ENCODE measurements around the gene OR2AG2.
"Not testable (repeated sequence)": the region's sequence is repeated elsewhere in the genome, so short reads cannot be mapped to it uniquely, and the experiment has no call there.

The OR2AG2 gene

GRCh38 chr11:6771926-6772893, at the start of gene OR2AG2:
Gene OR2AG2, minus strand, starts transcription at chr11:6771976. Its CDS starts 3,019 bp downstream, at chr11:6768957.
- Histone ChIP-seq H3K4me3 (ENCODE audit: low read length) (no peak within 1 kb of the TSS), H3K27ac (ENCODE audit: low read length) (no peak within 1 kb of the TSS), H3K27me3 (ENCODE audit: control insufficient read depth, insufficient read depth, low read length) (no peaks in the 10 kb centered on the region), H3K36me3 (ENCODE audit: control insufficient read depth, insufficient read depth, low read length) (no peaks in the 10 kb centered on the region), H3K4me1 (ENCODE audit: control insufficient read depth, insufficient read depth, low read length) (no peaks in the 10 kb centered on the region), H3K9me3 (ENCODE audit: control insufficient read depth, insufficient read depth, low read length) (no peaks in the 10 kb centered on the region)
- DNase-seq (ENCODE audit: low read depth, low spot score), result no peak
- no CpG with 5 or more reads among the region's 4 CpGs for WGBS (ENCODE audit: insufficient coverage, insufficient read length)

GRCh38 chr11:6818967-6819366, 47.2 kb upstream of the OR2AG2 start:
- Histone ChIP-seq H3K4me1 (ENCODE audit: control insufficient read depth, insufficient read depth, low read length) (no peaks in the 10 kb centered on the region; the same call in 1 of the 2 replicates), H3K27ac (ENCODE audit: low read length) (no peak overlapping the region), H3K4me3 (ENCODE audit: low read length) (no peak overlapping the region), H3K36me3 (ENCODE audit: control insufficient read depth, insufficient read depth, low read length) (no peaks in the 10 kb centered on the region; the same call in 1 of the 2 replicates), H3K27me3 (ENCODE audit: control insufficient read depth, insufficient read depth, low read length) (no peaks in the 10 kb centered on the region), H3K9me3 (ENCODE audit: control insufficient read depth, insufficient read depth, low read length) (0 out of 2 replicates have a peak, but pooled peaks cover 1% of the 10 kb centered on the region)
- no peak for DNase-seq (ENCODE audit: low read depth, low spot score)
- WGBS (ENCODE audit: insufficient coverage, insufficient read length), result no CpG with 5 or more reads among the region's 5 CpGs

DNA sequence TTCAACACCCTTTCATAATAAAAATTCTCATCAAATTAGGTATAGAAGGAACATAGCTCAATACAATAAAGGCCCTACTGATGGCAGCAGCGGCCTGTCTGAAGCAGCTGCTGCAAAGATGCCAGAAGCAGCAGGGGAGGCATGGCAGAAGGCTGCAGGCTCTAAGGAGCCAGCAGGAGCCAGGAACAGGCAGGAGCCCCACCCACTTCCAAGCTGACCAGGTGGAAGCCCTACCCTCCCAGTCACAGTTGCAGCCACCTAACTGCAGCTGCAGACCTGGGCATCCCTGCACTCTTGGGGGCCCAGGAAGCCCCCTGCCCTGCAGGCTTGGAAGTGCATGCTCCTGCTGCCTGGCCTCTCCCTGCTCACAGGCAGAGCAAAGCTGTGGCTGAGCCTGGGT, 45.9 kb upstream of the OR2AG2 start:
- H3K27me3 ChIP-seq (ENCODE audit: control insufficient read depth, insufficient read depth, low read length), result no peaks in the 10 kb centered on the region
- no peaks in the 10 kb centered on the region; the same call in 1 of the 2 replicates for H3K4me1 ChIP-seq (ENCODE audit: control insufficient read depth, insufficient read depth, low read length)
- no peaks in the 10 kb centered on the region; the same call in 1 of the 2 replicates for H3K36me3 ChIP-seq (ENCODE audit: control insufficient read depth, insufficient read depth, low read length)
- DNase-seq (ENCODE audit: low read depth, low spot score), result no peak
- no peak overlapping the region for H3K27ac ChIP-seq (ENCODE audit: low read length)
- 0 out of 2 replicates have a peak, but pooled peaks cover 1% of the 10 kb centered on the region for H3K9me3 ChIP-seq (ENCODE audit: control insufficient read depth, insufficient read depth, low read length)
- H3K4me3 ChIP-seq (ENCODE audit: low read length), result no peak overlapping the region
- no CpG with 5 or more reads among the region's 1 CpG for WGBS (ENCODE audit: insufficient coverage, insufficient read length)

- Histone ChIP-seq H3K36me3 (ENCODE audit: control insufficient read depth, insufficient read depth, low read length) (no peaks in the 10 kb centered on the region), H3K4me1 (ENCODE audit: control insufficient read depth, insufficient read depth, low read length) (no peaks in the 10 kb centered on the region), H3K27ac (ENCODE audit: low read length) (no peak overlapping the region), H3K9me3 (ENCODE audit: control insufficient read depth, insufficient read depth, low read length) (no peaks in the 10 kb centered on the region), H3K4me3 (ENCODE audit: low read length) (no peak overlapping the region), H3K27me3 (ENCODE audit: control insufficient read depth, insufficient read depth, low read length) (no peaks in the 10 kb centered on the region)
- no CpG with 5 or more reads among the region's 2 CpGs for WGBS (ENCODE audit: insufficient coverage, insufficient read length)
- DNase-seq (ENCODE audit: low read depth, low spot score), result no peak
Observed at GRCh38 chr11:6813656-6814055, 41.9 kb upstream of the OR2AG2 start.

DNA sequence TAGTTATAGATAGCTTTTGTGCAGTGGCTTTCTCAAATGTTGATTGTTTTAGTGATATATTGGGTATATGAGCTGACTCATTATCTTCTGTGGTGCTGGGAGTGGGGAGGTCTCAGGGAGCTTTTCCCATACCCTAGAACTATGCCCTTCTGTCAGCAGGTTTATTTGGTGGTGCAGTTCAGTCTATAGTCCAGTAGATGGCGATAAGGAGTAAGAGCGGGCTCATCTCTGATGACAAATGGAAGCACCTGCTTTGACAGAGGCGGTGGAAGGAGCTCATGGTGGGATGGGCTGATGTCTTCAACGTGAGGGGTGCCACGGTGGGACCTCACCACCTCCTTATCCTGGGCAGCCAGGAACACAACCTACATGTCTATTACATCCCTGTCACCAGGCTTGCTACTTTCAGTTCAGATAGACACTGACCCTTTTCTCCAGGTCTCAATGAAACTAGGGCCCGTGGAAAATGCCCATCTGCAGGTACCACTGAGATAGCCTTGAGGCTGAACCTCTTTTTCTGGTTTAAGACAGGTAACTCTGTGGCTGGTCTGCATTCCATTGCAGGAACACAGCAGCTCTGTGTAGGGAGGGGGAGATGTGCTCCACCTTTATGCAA, 40.7 kb upstream of the OR2AG2 start:
- Histone ChIP-seq H3K9me3 (ENCODE audit: control insufficient read depth, insufficient read depth, low read length) (no peaks in the 10 kb centered on the region), H3K4me1 (ENCODE audit: control insufficient read depth, insufficient read depth, low read length) (no peaks in the 10 kb centered on the region), H3K4me3 (ENCODE audit: low read length) (no peak overlapping the region), H3K36me3 (ENCODE audit: control insufficient read depth, insufficient read depth, low read length) (no peaks in the 10 kb centered on the region), H3K27ac (ENCODE audit: low read length) (no peak overlapping the region), H3K27me3 (ENCODE audit: control insufficient read depth, insufficient read depth, low read length) (no peaks in the 10 kb centered on the region)
- no peak for DNase-seq (ENCODE audit: low read depth, low spot score)
- WGBS (ENCODE audit: insufficient coverage, insufficient read length), result no CpG with 5 or more reads among the region's 6 CpGs

GRCh38 chr11:6801075-6801474, 29.3 kb upstream of the OR2AG2 start:
- not testable (repeated sequence) for H3K27ac ChIP-seq (ENCODE audit: low read length); DNase-seq (ENCODE audit: low read depth, low spot score); H3K4me3 ChIP-seq (ENCODE audit: low read length); H3K4me1 ChIP-seq (ENCODE audit: control insufficient read depth, insufficient read depth, low read length); H3K9me3 ChIP-seq (ENCODE audit: control insufficient read depth, insufficient read depth, low read length); H3K27me3 ChIP-seq (ENCODE audit: control insufficient read depth, insufficient read depth, low read length); H3K36me3 ChIP-seq (ENCODE audit: control insufficient read depth, insufficient read depth, low read length)

- no CpG with 5 or more reads among the region's 1 CpG for WGBS (ENCODE audit: insufficient coverage, insufficient read length)
- no peak within 1 kb of the TSS for H3K27ac ChIP-seq (ENCODE audit: low read length)
- no peak within 1 kb of the TSS for H3K4me3 ChIP-seq (ENCODE audit: low read length)
- H3K9me3 ChIP-seq (ENCODE audit: control insufficient read depth, insufficient read depth, low read length), result no peaks in the 10 kb centered on the region
- H3K36me3 ChIP-seq (ENCODE audit: control insufficient read depth, insufficient read depth, low read length), result no peaks in the 10 kb centered on the region
- no peak for DNase-seq (ENCODE audit: low read depth, low spot score)
- no peaks in the 10 kb centered on the region for H3K27me3 ChIP-seq (ENCODE audit: control insufficient read depth, insufficient read depth, low read length)
- H3K4me1 ChIP-seq (ENCODE audit: control insufficient read depth, insufficient read depth, low read length), result no peaks in the 10 kb centered on the region
Observed at GRCh38 chr11:6799402-6799801, 27.6 kb upstream of the OR2AG2 start, which contains the start of gene OR6A2. Gene OR6A2, minus strand, starts transcription at chr11:6799689. Its CDS starts 3,981 bp downstream, at chr11:6795708.

GRCh38 chr11:6794639-6795038, 22.9 kb upstream of the OR2AG2 start:
- Histone ChIP-seq H3K36me3 (ENCODE audit: control insufficient read depth, insufficient read depth, low read length) (no peaks in the 10 kb centered on the region), H3K9me3 (ENCODE audit: control insufficient read depth, insufficient read depth, low read length) (no peaks in the 10 kb centered on the region), H3K27me3 (ENCODE audit: control insufficient read depth, insufficient read depth, low read length) (no peaks in the 10 kb centered on the region), H3K27ac (ENCODE audit: low read length) (no peak overlapping the region), H3K4me3 (ENCODE audit: low read length) (no peak overlapping the region), H3K4me1 (ENCODE audit: control insufficient read depth, insufficient read depth, low read length) (no peaks in the 10 kb centered on the region)
- WGBS (ENCODE audit: insufficient coverage, insufficient read length), result no CpG with 5 or more reads among the region's 4 CpGs
- no peak for DNase-seq (ENCODE audit: low read depth, low spot score)

DNA sequence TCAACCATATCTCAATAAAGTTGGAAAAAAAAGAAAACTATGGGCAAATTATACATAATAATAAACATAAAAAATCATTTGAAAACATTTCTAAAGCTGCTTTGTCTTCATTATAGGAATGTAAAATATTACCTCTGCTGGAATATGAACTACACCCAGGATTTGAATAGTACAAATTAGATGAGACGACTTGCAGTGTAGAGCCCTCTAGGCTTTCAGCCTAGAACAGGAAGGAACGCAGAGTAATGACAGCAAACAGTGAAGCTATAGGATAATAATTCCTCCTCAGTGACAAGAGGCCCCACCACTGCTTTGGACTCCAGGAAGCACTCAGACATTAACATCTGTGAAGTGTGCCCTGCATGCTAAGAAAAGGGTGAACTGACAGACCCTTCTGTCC, 18.8 kb upstream of the OR2AG2 start:
- no peak overlapping the region for H3K4me3 ChIP-seq (ENCODE audit: low read length)
- H3K9me3 ChIP-seq (ENCODE audit: control insufficient read depth, insufficient read depth, low read length), result no peaks in the 10 kb centered on the region
- WGBS (ENCODE audit: insufficient coverage, insufficient read length), result no CpG with 5 or more reads among the region's 2 CpGs
- no peak for DNase-seq (ENCODE audit: low read depth, low spot score)
- H3K4me1 ChIP-seq (ENCODE audit: control insufficient read depth, insufficient read depth, low read length), result no peaks in the 10 kb centered on the region
- no peak overlapping the region for H3K27ac ChIP-seq (ENCODE audit: low read length)
- H3K36me3 ChIP-seq (ENCODE audit: control insufficient read depth, insufficient read depth, low read length), result no peaks in the 10 kb centered on the region
- no peaks in the 10 kb centered on the region for H3K27me3 ChIP-seq (ENCODE audit: control insufficient read depth, insufficient read depth, low read length)

DNA sequence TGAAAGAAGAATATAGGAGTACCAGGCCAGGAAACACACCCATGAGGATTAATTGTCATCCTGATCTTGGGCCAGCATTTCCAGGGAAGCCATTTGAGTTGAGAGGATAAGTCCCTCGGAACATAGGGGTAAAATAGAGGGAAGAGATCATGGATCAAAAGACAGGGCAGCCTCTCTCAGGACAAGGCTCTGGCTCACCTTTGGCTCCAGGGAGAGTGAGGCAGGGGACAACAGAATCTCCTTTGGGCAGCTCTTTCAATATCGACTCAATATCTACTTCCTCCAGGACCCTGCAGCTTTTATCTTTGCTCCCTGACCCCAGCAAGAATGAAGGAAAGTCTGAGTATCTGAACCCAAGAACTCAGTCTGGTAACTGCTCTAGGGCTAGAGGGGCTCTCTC, 10.9 kb upstream of the OR2AG2 start, which contains the start of gene OR2AG1:
Gene OR2AG1, plus strand, starts transcription at position 301 of the 400 bp plus-strand sequence. CDS start 2,018 bp downstream, outside the sequence.
- no CpG with 5 or more reads among the region's 2 CpGs for WGBS (ENCODE audit: insufficient coverage, insufficient read length)
- H3K27me3 ChIP-seq (ENCODE audit: control insufficient read depth, insufficient read depth, low read length), result no peaks in the 10 kb centered on the region
- H3K27ac ChIP-seq (ENCODE audit: low read length), result no peak within 1 kb of the TSS
- no peak within 1 kb of the TSS for H3K4me3 ChIP-seq (ENCODE audit: low read length)
- no peaks in the 10 kb centered on the region for H3K4me1 ChIP-seq (ENCODE audit: control insufficient read depth, insufficient read depth, low read length)
- H3K9me3 ChIP-seq (ENCODE audit: control insufficient read depth, insufficient read depth, low read length), result no peaks in the 10 kb centered on the region
- DNase-seq (ENCODE audit: low read depth, low spot score), result no peak
- H3K36me3 ChIP-seq (ENCODE audit: control insufficient read depth, insufficient read depth, low read length), result no peaks in the 10 kb centered on the region
